ENCODE measurements around the gene WDR91.
A peak's percentile ranks its signal among the peaks of the same experiment; 100 is the strongest.

DNA sequence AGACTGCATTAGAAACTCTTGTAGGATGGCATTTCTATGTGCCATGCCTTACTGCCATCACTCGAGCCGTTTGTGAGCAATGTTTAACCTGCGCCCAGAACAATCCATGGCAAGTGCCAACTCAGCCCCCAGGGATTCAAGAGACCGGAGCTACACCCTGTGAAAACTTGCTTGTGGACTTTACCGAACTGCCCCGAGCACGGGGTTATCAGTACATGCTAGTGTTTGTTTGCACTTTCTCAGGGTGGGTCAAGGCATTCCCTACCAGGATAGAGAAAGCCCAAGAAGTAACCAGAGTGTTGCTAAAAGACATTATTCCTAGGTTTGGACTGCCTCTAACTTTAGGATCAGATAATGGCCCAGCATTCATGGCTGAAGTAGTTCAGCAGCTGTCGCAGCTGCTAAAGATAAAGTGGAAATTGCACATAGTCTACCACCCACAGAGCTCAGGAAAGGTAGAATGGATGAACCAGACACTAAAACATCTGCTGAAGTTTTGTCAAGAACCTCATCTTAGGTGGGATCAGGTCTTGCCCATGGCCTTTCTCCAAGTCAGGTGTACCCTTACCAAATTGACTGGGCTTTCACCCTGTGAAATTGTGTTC lies 31.9 kb downstream of the WDR91 start:
- TF ChIP-seq, protein P1, sequence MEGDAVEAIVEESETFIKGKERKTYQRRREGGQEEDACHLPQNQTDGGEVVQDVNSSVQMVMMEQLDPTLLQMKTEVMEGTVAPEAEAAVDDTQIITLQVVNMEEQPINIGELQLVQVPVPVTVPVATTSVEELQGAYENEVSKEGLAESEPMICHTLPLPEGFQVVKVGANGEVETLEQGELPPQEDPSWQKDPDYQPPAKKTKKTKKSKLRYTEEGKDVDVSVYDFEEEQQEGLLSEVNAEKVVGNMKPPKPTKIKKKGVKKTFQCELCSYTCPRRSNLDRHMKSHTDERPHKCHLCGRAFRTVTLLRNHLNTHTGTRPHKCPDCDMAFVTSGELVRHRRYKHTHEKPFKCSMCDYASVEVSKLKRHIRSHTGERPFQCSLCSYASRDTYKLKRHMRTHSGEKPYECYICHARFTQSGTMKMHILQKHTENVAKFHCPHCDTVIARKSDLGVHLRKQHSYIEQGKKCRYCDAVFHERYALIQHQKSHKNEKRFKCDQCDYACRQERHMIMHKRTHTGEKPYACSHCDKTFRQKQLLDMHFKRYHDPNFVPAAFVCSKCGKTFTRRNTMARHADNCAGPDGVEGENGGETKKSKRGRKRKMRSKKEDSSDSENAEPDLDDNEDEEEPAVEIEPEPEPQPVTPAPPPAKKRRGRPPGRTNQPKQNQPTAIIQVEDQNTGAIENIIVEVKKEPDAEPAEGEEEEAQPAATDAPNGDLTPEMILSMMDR (IDR thresholded peaks at IDR 0.05) = no peak
- TF ChIP-seq EP300 (IDR thresholded peaks at IDR 0.05) (no peak), POLR2AphosphoS5 (IDR thresholded peaks at IDR 0.05) (peak; percentile 9 to 68 (median 47))
